Measurements from ENCODE around the gene SF1.

Gene SF1

DNA sequence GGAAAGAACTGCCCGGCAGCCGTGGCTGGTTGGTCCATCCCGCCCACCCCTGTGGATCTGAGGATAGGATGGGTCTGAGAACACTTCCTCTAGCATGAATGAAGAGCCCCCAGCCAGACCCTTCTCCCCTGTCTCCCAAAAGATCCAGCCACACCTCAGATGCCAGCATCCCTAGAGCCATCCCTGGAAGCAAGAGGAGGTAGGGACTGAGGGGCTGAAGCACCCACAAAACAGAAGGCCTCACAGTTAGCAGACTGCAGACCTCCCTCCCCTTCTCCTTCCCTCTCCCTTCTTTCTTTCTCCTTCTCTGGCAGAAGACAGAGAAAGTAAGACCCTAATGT, 57.0 kb downstream of the SF1 start:
- DNase-seq (ENCODE audit: low spot score), result no peak
- TF ChIP-seq, protein P1, sequence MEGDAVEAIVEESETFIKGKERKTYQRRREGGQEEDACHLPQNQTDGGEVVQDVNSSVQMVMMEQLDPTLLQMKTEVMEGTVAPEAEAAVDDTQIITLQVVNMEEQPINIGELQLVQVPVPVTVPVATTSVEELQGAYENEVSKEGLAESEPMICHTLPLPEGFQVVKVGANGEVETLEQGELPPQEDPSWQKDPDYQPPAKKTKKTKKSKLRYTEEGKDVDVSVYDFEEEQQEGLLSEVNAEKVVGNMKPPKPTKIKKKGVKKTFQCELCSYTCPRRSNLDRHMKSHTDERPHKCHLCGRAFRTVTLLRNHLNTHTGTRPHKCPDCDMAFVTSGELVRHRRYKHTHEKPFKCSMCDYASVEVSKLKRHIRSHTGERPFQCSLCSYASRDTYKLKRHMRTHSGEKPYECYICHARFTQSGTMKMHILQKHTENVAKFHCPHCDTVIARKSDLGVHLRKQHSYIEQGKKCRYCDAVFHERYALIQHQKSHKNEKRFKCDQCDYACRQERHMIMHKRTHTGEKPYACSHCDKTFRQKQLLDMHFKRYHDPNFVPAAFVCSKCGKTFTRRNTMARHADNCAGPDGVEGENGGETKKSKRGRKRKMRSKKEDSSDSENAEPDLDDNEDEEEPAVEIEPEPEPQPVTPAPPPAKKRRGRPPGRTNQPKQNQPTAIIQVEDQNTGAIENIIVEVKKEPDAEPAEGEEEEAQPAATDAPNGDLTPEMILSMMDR (IDR thresholded peaks at IDR 0.05; ENCODE audit: extremely low read depth, missing control alignments), result no peak

DNA sequence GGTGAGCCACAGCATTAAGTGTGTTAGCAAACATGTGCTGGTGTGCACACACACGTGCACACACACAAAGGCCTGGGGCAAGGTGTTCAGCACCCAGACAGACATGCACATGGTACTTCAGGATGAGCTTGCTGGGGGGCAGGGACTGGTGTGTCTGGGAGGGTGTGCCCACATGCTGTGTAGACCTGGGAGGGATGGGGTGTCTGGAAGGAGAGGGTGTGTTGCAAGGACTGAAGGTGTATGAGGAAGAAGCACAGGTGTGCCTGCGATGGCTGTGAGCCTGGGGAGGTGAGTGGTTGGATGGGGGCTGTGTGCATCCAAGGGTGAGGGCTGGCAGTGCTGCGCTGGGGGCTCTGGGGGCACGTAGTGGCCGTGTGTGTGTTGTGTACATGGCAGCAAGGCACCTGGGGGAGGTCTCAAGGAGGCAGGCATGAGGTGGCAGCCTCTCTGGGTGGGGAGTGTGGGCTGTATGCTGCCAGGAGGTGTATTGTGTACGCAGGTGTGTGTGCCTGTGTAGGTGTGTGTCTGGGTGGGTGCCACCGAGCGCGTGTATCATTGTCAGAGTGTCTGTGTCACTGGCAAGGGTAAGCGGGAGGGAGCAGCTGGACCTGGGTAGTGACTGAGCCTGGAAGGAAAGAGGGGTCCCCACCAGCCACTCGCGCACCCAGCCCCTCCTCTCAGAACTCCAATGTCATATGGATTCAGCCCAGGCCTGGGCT, 57.5 kb downstream of the SF1 start:
- TF ChIP-seq, protein P1 (IDR thresholded peaks at IDR 0.05; ENCODE audit: extremely low read depth, missing control alignments), result no peak
- no peak for DNase-seq (ENCODE audit: low spot score)

DNA sequence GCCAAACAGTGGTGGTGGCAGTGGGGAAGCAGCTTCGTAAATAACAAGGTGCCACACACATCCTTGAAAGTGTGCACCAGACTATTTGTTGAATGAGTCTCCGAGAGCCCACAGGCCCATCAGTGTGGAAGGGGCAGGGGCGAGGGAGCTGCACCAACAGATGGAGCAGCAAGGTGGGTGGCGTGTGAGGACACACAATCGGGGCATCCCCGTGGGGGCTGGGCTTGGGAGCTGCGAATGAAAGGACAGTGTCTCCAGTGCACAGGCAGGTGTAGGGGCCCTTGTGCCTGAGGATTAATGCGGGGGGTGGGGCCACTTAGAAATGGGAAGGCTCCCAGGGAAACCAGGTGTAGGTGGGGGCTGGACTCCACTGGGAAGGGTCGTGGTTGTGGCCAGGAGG, 58.2 kb downstream of the SF1 start:
- DNase-seq (ENCODE audit: low spot score), result no peak
- TF ChIP-seq, protein P1 (IDR thresholded peaks at IDR 0.05; ENCODE audit: extremely low read depth, missing control alignments), result no peak

DNA sequence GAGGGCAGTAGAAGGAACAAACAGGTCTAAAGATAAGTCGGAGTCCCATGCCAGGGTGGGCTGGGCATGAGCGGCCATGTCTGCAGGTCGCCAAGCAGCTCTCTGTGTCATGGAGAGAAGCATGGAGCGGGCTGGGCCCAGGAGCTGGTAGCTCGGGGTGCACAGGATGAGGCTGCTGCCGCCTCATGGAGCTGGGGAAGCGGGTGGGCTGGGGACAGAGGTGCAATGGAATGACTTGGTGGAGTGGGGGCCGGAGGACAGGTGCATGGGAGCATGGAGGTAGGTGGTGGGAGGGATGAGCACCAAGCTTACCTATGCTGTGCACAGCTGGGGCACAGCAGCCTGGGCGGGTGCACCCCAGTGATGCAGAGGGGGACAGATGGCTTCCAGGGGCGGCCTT, 58.9 kb downstream of the SF1 start:
- DNase-seq (ENCODE audit: low spot score), result no peak
- TF ChIP-seq, protein P1 (IDR thresholded peaks at IDR 0.05; ENCODE audit: extremely low read depth, missing control alignments), result no peak

DNA sequence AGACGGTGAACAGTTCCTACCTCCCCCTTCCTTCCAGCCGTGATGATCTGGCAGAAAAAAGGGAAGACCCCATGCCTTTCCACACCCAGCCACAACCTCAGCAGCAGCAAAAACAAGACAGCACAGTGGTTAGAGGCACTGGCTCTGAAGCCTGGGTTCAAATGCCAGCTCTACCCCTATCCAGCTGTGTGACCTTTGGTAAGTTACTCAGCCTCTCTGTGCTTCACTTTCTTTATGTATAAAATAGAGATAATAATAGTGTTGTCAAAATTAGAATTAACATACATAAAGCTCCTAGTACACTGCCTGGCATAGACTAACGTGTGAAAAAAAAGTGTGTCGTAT, 59.6 kb downstream of the SF1 start:
- no peak for DNase-seq (ENCODE audit: low spot score)
- TF ChIP-seq, protein P1 (IDR thresholded peaks at IDR 0.05; ENCODE audit: extremely low read depth, missing control alignments), result no peak

DNA sequence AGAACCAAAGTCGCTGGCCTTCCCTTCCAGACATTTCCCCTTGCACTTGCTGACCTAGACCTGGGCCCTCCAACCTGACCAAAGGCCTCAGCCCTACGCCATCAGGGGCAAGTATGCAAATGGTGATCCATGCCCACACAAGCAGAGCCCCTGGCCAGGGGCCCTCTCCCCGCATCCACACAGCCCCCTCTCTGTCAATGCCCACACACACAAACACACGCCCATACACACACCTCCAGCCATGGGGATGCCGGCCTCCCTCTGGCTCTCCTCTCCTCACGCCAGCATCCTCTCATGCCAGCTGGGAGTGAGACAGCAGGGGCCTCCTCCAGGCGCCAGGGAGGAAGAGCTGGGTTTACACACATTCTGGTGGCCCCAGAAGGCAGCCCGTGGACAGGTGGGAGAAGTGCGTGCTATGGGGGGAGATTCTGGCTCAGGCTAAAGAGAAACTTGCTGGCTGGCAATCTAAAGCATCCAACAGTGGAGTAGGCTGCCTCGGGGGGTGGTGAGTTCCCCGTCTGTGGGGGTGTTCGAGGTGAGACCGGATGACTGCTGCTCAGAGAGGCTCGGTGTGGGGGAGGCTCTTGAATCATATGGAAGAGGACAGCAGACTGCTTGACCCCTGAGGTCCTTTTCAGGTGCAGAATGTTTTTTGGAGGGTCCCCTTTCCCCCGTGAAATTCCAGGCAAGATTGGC, 60.1 kb downstream of the SF1 start:
- TF ChIP-seq, protein P1 (IDR thresholded peaks at IDR 0.05; ENCODE audit: extremely low read depth, missing control alignments), result no peak
- no peak for DNase-seq (ENCODE audit: low spot score)

DNA sequence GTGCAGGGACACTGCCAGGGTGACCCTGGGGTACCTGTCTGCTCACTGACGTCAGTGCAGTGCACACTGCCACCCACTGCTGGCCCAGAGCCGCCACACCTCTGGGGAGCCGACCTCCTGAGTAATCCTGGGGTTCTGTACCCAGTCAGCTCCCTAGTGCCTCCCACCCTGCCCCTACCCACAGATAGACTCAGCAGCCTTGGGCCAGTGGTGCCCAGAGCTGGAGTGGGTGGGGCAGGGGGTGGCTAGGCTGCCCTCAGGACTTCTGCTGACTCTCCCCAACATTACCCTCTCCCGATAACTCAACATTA, 61.1 kb downstream of the SF1 start:
- TF ChIP-seq, protein P1 (IDR thresholded peaks at IDR 0.05; ENCODE audit: extremely low read depth, missing control alignments), result no peak
- DNase-seq (ENCODE audit: low spot score), result no peak
